Measurements from ENCODE around the gene HSPBAP1. TPM values are rescaled to one million over a fixed set of nuclear protein-coding genes. Genes with fewer than 3 reads are reported as not detected.

Gene HSPBAP1
- total RNA-seq, 4 donors from 2014 or later, result 8.1 to 24.0 (median 20.6) TPM

GRCh38 chr3:122797291-122797690, 3.7 kb upstream of the HSPBAP1 start:
- TF ChIP-seq CTCF (IDR thresholded peaks at IDR 0.05; ENCODE audit: low read depth), result no peak

DNA sequence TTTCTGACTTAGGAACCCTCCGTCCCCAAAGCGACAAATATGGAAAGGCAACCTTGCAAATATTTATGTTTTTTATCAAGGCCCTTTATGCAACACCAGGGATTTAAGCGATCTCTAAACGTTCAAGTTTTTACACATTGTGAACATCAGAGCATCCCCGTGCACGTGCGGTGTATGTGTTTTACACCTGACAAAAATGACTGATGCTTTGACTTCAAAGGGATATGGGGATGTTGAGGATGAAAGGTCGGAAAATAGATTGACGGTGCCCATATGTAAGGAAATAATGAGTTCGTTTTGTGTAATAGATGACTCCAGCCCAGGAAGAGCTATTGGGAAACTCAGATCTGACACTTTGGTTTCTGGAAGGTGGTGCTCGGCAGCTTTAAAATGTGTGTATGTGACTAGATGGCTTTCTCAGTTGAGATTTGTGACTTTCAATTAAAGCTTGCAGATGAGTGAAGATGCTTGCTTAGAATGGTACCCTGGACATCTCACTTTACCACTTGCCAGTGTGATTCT, 2.1 kb upstream of the HSPBAP1 start:
- TF ChIP-seq CTCF (IDR thresholded peaks at IDR 0.05; ENCODE audit: low read depth), result no peak

DNA sequence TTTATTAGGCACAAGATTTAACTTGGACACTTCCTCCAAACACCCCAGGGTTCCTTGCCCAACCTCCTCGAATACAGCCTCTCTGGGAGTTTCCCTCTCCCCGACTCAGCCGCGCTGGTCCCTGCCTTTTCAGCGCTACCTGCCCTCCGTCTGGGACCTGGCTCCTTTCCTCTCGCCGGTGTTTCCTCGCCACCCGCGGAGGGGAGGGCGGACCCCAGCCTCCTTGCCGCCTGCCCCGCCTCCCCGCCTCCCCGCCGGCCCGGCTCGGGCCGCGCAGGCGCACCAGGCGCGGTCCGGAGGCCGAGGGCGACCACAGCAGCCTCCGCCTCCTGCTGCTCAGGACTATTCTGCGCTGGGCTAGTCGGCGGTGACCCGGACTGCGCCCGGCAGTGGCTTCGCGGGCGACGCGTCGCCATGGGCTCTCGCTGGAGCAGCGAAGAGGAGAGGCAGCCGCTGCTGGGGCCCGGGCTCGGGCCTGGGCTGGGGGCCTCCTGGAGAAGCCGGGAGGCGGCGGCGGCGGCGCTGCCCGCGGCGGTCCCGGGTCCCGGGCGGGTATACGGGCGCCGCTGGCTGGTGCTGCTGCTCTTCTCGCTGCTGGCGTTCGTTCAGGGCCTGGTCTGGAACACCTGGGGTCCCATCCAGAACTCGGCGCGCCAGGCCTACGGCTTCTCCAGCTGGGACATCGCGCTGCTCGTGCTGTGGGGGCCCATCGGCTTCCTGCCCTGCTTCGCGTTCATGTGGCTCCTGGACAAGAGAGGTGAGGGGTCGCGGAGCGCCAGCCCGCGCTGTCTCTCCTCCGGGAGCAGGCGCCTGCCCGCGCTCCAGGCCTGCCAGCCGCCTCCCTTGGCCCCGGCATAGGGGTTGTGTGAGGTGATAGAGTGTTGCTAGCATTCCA, 1.4 kb upstream of the HSPBAP1 start, which contains the start of gene SLC49A4:
Gene SLC49A4, plus strand, starts transcription at position 291 of the 895 bp plus-strand sequence. Its CDS starts 124 bp downstream, at position 415.
- TF ChIP-seq CTCF (IDR thresholded peaks at IDR 0.05; ENCODE audit: low read depth), result no peak

- TF ChIP-seq CTCF (IDR thresholded peaks at IDR 0.05; ENCODE audit: low read depth), result no peak
Observed at GRCh38 chr3:122794483-122794778, 800 bp upstream of the HSPBAP1 start.

DNA sequence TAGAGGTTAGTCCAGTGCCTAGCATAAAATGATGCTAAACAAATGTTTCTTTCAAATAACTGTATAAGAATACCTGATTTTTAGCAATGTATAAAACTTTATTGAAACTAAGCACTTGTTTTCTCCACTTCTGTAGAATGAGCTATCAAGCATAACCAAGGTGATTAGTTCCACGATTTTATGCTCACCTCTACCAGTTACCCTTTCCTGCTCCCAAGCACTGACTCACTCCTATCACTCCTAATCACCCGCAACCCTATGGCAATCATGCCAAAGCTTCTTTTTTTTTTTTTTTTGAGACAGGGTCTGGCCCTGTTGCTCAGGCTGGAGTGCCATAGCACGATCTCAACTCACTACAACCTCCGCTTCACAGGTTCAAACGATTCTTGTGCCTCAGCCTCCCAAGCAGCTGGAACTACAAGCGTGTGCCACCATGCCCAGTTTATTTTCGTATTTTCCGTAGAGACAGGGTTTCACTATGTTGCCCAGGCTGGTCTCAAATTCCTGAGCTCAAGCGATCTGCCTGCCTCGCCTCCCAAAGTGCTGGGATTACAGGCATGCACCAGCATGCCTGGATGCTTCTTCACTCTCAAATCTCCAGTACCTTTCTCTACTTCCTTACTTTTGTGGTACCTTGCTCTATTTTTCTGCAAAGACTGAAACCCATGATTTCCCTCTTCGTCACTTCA, 3.9 kb downstream of the HSPBAP1 start:
- TF ChIP-seq CTCF (IDR thresholded peaks at IDR 0.05; ENCODE audit: low read depth), result no peak

DNA sequence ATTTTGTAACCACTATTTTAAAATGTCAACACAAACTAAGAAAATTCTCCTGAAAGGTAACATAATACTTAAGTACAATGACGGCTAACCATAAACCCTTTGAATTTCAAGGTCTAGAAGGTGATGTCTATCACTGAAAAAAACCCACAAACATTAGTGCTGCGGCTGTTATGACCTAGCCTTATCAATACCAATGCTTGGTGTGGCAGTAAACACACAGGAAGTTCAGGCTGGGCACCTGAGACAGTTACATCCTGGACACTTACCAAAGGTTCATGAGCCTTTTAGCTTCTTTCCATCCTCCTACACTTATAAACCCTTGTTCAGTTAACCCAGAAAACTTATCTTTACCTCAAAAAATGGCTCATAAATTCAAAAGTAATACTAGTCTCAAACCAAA, 5.8 kb downstream of the HSPBAP1 start:
- TF ChIP-seq CTCF (IDR thresholded peaks at IDR 0.05; ENCODE audit: low read depth), result no peak

DNA sequence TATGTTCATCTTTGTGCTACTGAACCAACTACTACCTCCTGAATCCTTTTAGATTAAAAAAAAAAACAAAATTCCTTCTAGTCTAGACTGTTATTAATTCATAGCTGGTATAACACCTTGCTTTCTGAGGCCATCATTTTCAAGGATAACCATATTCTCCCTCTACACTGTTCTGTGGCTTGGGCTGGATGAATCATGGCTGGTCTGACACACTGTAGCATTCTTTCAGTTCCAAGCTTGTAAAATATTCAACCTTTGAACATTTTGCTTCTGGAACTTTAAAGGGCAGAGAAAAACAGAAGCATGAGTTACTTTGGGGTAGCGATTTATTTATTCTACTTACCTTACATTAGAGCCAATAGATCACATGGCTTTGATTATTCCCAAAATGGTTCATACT, 7.6 kb downstream of the HSPBAP1 start:
- TF ChIP-seq CTCF (IDR thresholded peaks at IDR 0.05; ENCODE audit: low read depth), result no peak

Data from subcutaneous adipose tissue (tissue), 4 donors.